SK-N-SH (cell line): ENCODE measurements around the gene DIS3L.

Source experiments
- CTCF ChIP-seq: fragments of 200-600 bp; sonication (generic); IDR thresholded peaks from 2 replicates; pipeline ENCODE4 v1.6.1; 2017; ENCODE audit warnings: antibody characterized with exemption, mild to moderate bottlenecking, moderate library complexity
- FOXM1 ChIP-seq: IDR thresholded peaks from 2 replicates; pipeline ENCODE4 v1.4.0; 2012; ENCODE audit warnings: low read depth, mild to moderate bottlenecking
- POLR2AphosphoS5 ChIP-seq: IDR thresholded peaks from 2 replicates; pipeline ENCODE4 v1.6.1; 2012; ENCODE audit warnings: low read depth, low read length

GRCh38 chr15:66369773-66370651 lies 76.6 kb downstream of the DIS3L start:
- no peak for TF ChIP-seq POLR2AphosphoS5
- no peak for TF ChIP-seq CTCF
- no peak for TF ChIP-seq FOXM1
